ENCODE measurements around the gene CNDP1.

Gene CNDP1

GRCh38 chr18:74514860-74515495 is 19.3 kb upstream of the CNDP1 start:
- Histone ChIP-seq H3K27ac (ENCODE audit: low read length) (no peak overlapping the region), H3K4me2 (ENCODE audit: low read depth, low read length) (no peak overlapping the region), H3K4me1 (ENCODE audit: low read length) (no peaks in the 10 kb centered on the region), H3K79me2 (ENCODE audit: low read length) (peaks cover 54% of the 10 kb centered on the region), H3K4me3 (ENCODE audit: low read length) (no peak overlapping the region), H3K9ac (ENCODE audit: low read length) (no peak overlapping the region), H2AFZ (ENCODE audit: low read length) (no peak overlapping the region), H4K20me1 (ENCODE audit: insufficient read depth, low read length) (no peaks in the 10 kb centered on the region), H3K9me3 (replicated peaks; ENCODE audit: insufficient read depth, low read length) (no peaks in the 10 kb centered on the region), H3F3A (ENCODE audit: insufficient read depth, low read length) (no peaks in the 10 kb centered on the region), H3K27me3 (replicated peaks; ENCODE audit: insufficient read depth, low read length) (no peaks in the 10 kb centered on the region), H3K9me2 (replicated peaks; ENCODE audit: insufficient read depth, low read length) (no peaks in the 10 kb centered on the region), H3K36me3 (replicated peaks; ENCODE audit: insufficient read depth, low read length) (peaks cover 9% of the 10 kb centered on the region)
- DNase-seq = no peak
- TF ChIP-seq EZH2phosphoT487 (IDR thresholded peaks at IDR 0.05; ENCODE audit: low read length) = no peak
- no peak for TF ChIP-seq EZH2 (optimal IDR thresholded peaks at IDR 0.05; ENCODE audit: low read depth, low read length)
- no peak for TF ChIP-seq CTCF (IDR thresholded peaks at IDR 0.05; ENCODE audit: low read length)

DNA sequence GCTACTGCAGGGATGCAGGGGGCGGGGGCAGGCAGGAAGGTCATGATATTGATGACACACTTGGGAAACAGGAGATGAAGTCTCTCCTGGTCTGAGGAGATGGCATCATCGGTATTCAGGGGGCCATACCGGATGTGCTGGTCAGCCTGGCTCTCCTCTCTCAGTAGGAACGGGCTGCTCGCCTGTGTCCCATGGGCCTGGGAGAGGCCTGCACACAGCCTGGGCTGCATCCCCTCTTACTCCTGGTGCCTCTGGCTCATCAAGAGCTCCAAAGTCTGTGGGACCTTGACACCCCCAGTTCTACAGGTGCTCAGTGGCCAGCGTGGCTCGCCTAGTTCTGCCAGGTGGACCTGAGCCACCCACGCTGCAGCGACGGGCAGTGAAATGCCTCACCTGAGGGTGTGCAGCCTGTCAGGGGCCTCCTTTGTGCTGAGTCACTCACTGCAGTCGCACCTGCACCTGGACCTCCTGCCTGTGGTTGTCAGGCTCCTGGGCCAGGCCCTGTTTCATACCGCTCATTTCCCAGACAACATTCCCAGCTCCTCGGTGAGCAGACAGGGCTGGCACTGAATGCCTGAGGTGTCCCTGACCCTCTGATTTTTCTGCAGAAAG is 18.6 kb upstream of the CNDP1 start:
- no peak overlapping the region for H3K4me3 ChIP-seq (ENCODE audit: low read length)
- DNase-seq = no peak
- no peaks in the 10 kb centered on the region for H3K4me1 ChIP-seq (ENCODE audit: low read length)
- no peaks in the 10 kb centered on the region for H3K9me3 ChIP-seq (replicated peaks; ENCODE audit: insufficient read depth, low read length)
- H3K79me2 ChIP-seq (ENCODE audit: low read length) = peaks cover 47% of the 10 kb centered on the region
- H3K9me2 ChIP-seq (replicated peaks; ENCODE audit: insufficient read depth, low read length) = no peaks in the 10 kb centered on the region
- H3K36me3 ChIP-seq (replicated peaks; ENCODE audit: insufficient read depth, low read length) = peaks cover 9% of the 10 kb centered on the region
- no peak overlapping the region for H3K27ac ChIP-seq (ENCODE audit: low read length)
- H4K20me1 ChIP-seq (ENCODE audit: insufficient read depth, low read length) = no peaks in the 10 kb centered on the region
- TF ChIP-seq CTCF (IDR thresholded peaks at IDR 0.05; ENCODE audit: low read length) (no peak), EZH2phosphoT487 (IDR thresholded peaks at IDR 0.05; ENCODE audit: low read length) (no peak), EZH2 (optimal IDR thresholded peaks at IDR 0.05; ENCODE audit: low read depth, low read length) (no peak)
- H3K27me3 ChIP-seq (replicated peaks; ENCODE audit: insufficient read depth, low read length) = no peaks in the 10 kb centered on the region
- H2AFZ ChIP-seq (ENCODE audit: low read length) = no peak overlapping the region
- no peak overlapping the region for H3K9ac ChIP-seq (ENCODE audit: low read length)
- no peaks in the 10 kb centered on the region for H3F3A ChIP-seq (ENCODE audit: insufficient read depth, low read length)
- no peak overlapping the region for H3K4me2 ChIP-seq (ENCODE audit: low read depth, low read length)

DNA sequence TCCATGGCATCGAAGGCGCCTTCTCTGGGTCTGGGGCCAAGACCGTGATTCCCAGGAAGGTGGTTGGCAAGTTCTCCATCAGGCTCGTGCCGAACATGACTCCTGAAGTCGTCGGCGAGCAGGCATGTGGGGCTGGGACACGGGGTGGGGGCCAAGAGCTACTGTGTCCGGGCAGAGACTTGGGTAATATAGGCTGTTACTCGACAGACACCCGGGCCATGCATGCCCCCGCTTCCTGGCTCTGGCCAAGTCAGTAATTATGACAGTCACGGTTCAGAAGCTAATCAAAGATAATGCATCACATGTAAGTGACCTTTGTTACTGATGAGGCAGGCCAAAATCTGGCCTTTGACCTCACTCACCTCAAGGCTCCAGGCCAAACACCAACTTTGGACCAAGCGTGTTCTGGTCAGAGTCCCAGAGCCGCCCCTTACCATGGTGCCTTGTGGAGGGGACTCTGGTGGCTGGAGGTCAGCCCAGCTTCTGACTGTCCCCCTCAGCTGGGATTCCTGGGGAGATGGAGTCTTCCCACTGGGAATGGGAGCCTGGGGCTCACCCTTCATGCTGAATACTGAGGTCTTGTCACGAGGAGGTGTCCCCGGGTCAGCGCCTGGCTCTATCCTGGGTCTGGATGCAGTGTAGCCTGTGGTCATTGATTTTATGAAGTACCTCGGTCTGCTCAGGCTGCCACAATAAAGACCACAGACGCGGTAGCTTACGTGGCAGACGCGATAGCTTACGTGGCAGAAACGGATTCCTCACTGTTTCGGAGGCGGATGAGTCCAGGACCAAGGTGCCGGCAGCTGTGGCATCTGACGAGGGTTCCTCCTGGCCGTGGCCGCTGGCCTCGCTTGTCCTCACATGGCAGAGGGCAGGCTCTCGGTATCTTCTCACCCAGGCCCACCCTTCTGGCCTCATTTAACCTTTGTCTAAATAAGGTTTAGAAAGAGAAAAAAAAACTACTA is 17.7 kb upstream of the CNDP1 start:
- H3K4me3 ChIP-seq (ENCODE audit: low read length) = no peak overlapping the region
- H3K9me3 ChIP-seq (replicated peaks; ENCODE audit: insufficient read depth, low read length) = no peaks in the 10 kb centered on the region
- no peak overlapping the region for H3K27ac ChIP-seq (ENCODE audit: low read length)
- H3K9ac ChIP-seq (ENCODE audit: low read length) = no peak overlapping the region
- H4K20me1 ChIP-seq (ENCODE audit: insufficient read depth, low read length) = no peaks in the 10 kb centered on the region
- no peak overlapping the region for H2AFZ ChIP-seq (ENCODE audit: low read length)
- H3F3A ChIP-seq (ENCODE audit: insufficient read depth, low read length) = no peaks in the 10 kb centered on the region
- no peaks in the 10 kb centered on the region for H3K4me1 ChIP-seq (ENCODE audit: low read length)
- peaks cover 6% of the 10 kb centered on the region for H3K36me3 ChIP-seq (replicated peaks; ENCODE audit: insufficient read depth, low read length)
- DNase-seq = no peak
- H3K9me2 ChIP-seq (replicated peaks; ENCODE audit: insufficient read depth, low read length) = no peaks in the 10 kb centered on the region
- H3K79me2 ChIP-seq (ENCODE audit: low read length) = peaks cover 41% of the 10 kb centered on the region
- TF ChIP-seq CTCF (IDR thresholded peaks at IDR 0.05; ENCODE audit: low read length) (no peak), EZH2phosphoT487 (IDR thresholded peaks at IDR 0.05; ENCODE audit: low read length) (no peak), EZH2 (optimal IDR thresholded peaks at IDR 0.05; ENCODE audit: low read depth, low read length) (no peak)
- H3K27me3 ChIP-seq (replicated peaks; ENCODE audit: insufficient read depth, low read length) = no peaks in the 10 kb centered on the region
- H3K4me2 ChIP-seq (ENCODE audit: low read depth, low read length) = no peak overlapping the region
